ENCODE results near the gene AKR1C1. TPM values are rescaled to one million over a fixed set of nuclear protein-coding genes. Genes with fewer than 3 reads are reported as not detected.

The AKR1C1 gene
- total and polyA plus RNA-seq, 9 of the 15 experiments (the other 6 are each of a cell fraction or from before 2014, with no cell fraction given) = 43.5 to 180 (median 82.4) TPM

- TF ChIP-seq FOXJ2 (tag; IDR thresholded peaks at IDR 0.05) = peak; percentile 37; the same call in 1 of the 2 replicates
- peak; percentile 83 for TF ChIP-seq MAFK (IDR thresholded peaks at IDR 0.05; ENCODE audit: low read length)
- TF ChIP-seq KLF16 (IDR thresholded peaks at IDR 0.05) = peak; percentile 69; the same call in 1 of the 2 replicates
- TF ChIP-seq ARID3A (IDR thresholded peaks at IDR 0.05; ENCODE audit: borderline replicate concordance, low read depth, low read length) = peak; percentile 42; the same call in 1 of the 2 replicates
- TF ChIP-seq PKNOX1 (IDR thresholded peaks at IDR 0.05) = peak; percentile 94
- peak; percentile 72 for TF ChIP-seq SMARCA4 (IDR thresholded peaks at IDR 0.05)
- TF ChIP-seq SMARCE1 (IDR thresholded peaks at IDR 0.05) = peak; percentile 70; the same call in 1 of the 2 replicates
- TF ChIP-seq CTBP1 (IDR thresholded peaks at IDR 0.05; ENCODE audit: borderline replicate concordance) = peak; percentile 70; the same call in 1 of the 2 replicates
- peak in 1 of 2 experiments; percentile 80; a peak in 1 of 4 replicates for TF ChIP-seq RCOR1 (IDR thresholded peaks at IDR 0.05; ENCODE audit: borderline replicate concordance in 1 of 2, low read depth in 2 of 2, low read length in 2 of 2)
- TF ChIP-seq ATF7 (IDR thresholded peaks at IDR 0.05) = 0 out of 2 replicates have a peak, but pooled peaks have one; percentile 21
- 0 out of 2 replicates have a peak, but pooled peaks have one; percentile 9 for TF ChIP-seq GATA2 (CRISPR knock-in tag; IDR thresholded peaks at IDR 0.05)
- peak; percentile 39 for TF ChIP-seq CCNT2 (IDR thresholded peaks at IDR 0.05; ENCODE audit: borderline replicate concordance, extremely low read depth, insufficient read length, low read depth, low read length)
- TF ChIP-seq HDAC1 (IDR thresholded peaks at IDR 0.05) = 0 out of 4 replicates have a peak, but pooled peaks of 1 of the 2 experiments have one; percentile 15
- peak; percentile 96 for TF ChIP-seq ZNF316 (IDR thresholded peaks at IDR 0.05)
- peak; percentile 84 for TF ChIP-seq CBFA2T3 (IDR thresholded peaks at IDR 0.05)
- peak; percentile 89 for TF ChIP-seq MAFF (IDR thresholded peaks at IDR 0.05; ENCODE audit: low read length)
- TF ChIP-seq NFE2L1 (tag; IDR thresholded peaks at IDR 0.05; ENCODE audit: borderline replicate concordance, low read depth) = peak; percentile 55; the same call in 1 of the 2 replicates
- peak; percentile 78 for TF ChIP-seq MEIS2 (IDR thresholded peaks at IDR 0.05; ENCODE audit: partially characterized antibody)
- peak; percentile 53 to 61; a peak in 2 of 4 replicates for TF ChIP-seq KDM1A (IDR thresholded peaks at IDR 0.05)
- peak; percentile 38; the same call in 1 of the 2 replicates for TF ChIP-seq BACH1 (tag; IDR thresholded peaks at IDR 0.05)
- peak; percentile 94 for TF ChIP-seq MAFG (tag; conservative IDR thresholded peaks at IDR 0.05)
- peak; percentile 73 for TF ChIP-seq TAL1 (IDR thresholded peaks at IDR 0.05)
- peak; percentile 42; the same call in 1 of the 2 replicates for TF ChIP-seq PBX2 (CRISPR knock-in tag; IDR thresholded peaks at IDR 0.05; ENCODE audit: low read depth)
- TF ChIP-seq PBX2 (tag; conservative IDR thresholded peaks at IDR 0.05; ENCODE audit: low read depth) = peak; percentile 54; the same call in 1 of the 2 replicates
- peak; percentile 21; the same call in 1 of the 2 replicates for TF ChIP-seq L3MBTL2 (IDR thresholded peaks at IDR 0.05)
Measured at GRCh38 chr10:5019770-5020612, 56.8 kb downstream of the AKR1C1 start (continued).
